Measurements from ENCODE around the gene LPAR1.

Gene LPAR1

GRCh38 chr9:110975969-110976368 is 62.3 kb downstream of the LPAR1 start:
- in situ Hi-C loops (cut with HindIII; ENCODE audit: low sequenced_read_pairs) = no loop called here
- H3K4me3 ChIP-seq (ENCODE audit: low read depth, low read length) = no peak overlapping the region
- no peak for DNase-seq (ENCODE audit: low read depth)
- TF ChIP-seq, protein P1, sequence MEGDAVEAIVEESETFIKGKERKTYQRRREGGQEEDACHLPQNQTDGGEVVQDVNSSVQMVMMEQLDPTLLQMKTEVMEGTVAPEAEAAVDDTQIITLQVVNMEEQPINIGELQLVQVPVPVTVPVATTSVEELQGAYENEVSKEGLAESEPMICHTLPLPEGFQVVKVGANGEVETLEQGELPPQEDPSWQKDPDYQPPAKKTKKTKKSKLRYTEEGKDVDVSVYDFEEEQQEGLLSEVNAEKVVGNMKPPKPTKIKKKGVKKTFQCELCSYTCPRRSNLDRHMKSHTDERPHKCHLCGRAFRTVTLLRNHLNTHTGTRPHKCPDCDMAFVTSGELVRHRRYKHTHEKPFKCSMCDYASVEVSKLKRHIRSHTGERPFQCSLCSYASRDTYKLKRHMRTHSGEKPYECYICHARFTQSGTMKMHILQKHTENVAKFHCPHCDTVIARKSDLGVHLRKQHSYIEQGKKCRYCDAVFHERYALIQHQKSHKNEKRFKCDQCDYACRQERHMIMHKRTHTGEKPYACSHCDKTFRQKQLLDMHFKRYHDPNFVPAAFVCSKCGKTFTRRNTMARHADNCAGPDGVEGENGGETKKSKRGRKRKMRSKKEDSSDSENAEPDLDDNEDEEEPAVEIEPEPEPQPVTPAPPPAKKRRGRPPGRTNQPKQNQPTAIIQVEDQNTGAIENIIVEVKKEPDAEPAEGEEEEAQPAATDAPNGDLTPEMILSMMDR (IDR thresholded peaks at IDR 0.05; ENCODE audit: low read depth, low read length, missing control alignments) = no peak

DNA sequence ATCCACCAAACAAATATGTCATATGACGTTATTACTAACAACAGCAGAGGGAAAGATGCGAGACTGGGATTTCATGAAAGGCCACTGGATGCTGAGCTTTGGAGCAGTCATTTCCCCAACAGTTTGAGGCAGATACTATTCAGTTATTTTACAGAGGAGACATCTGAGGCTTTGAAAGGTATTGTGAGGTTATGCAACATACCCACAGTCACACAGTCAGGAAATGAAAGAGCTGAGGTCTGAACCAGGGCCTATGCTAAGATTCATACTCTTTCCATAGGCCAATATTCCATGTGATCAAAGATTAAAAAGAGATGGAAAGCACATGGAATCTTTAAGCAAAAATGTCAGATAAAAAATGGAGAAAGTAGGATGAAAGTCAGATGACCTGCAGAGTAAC is 63.0 kb downstream of the LPAR1 start:
- H3K4me3 ChIP-seq (ENCODE audit: low read depth, low read length) = no peak overlapping the region
- TF ChIP-seq, protein P1 (IDR thresholded peaks at IDR 0.05; ENCODE audit: low read depth, low read length, missing control alignments) = no peak
- DNase-seq (ENCODE audit: low read depth) = no peak
- in situ Hi-C loops (cut with HindIII; ENCODE audit: low sequenced_read_pairs) = no loop called here

GRCh38 chr9:110971705-110972104 is 66.6 kb downstream of the LPAR1 start:
- TF ChIP-seq, protein P1 (IDR thresholded peaks at IDR 0.05; ENCODE audit: low read depth, low read length, missing control alignments) = no peak
- in situ Hi-C loops (cut with HindIII; ENCODE audit: low sequenced_read_pairs) = no loop called here
- DNase-seq (ENCODE audit: low read depth) = no peak
- no peak overlapping the region for H3K4me3 ChIP-seq (ENCODE audit: low read depth, low read length)

- in situ Hi-C loops (cut with HindIII; ENCODE audit: low sequenced_read_pairs) = no loop called here
- H3K4me3 ChIP-seq (ENCODE audit: low read depth, low read length) = no peak overlapping the region
- TF ChIP-seq, protein P1 (IDR thresholded peaks at IDR 0.05; ENCODE audit: low read depth, low read length, missing control alignments) = no peak
- no peak for DNase-seq (ENCODE audit: low read depth)
Measured at GRCh38 chr9:110971234-110971633, 67.0 kb downstream of the LPAR1 start.

DNA sequence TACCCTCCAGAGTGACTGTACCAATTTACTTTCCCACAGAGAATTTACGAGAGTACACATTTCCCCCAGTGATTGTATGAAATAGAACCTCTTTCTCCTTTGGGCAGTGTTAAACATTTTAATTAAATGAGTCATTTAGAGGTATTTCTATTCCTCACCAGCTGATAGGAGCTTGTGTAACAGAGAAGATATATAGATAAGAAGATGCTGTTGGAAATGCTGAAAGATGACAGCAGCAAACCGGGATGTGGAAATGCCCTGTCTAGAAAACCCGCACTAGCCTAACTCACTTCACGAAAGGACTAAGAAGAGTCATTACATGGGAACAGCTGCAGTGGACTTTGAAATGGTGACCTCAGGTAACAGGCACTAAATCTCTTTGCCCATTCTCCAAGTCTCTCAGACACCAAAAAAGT is 68.3 kb downstream of the LPAR1 start:
- TF ChIP-seq, protein P1 (IDR thresholded peaks at IDR 0.05; ENCODE audit: low read depth, low read length, missing control alignments) = no peak
- no peak overlapping the region for H3K4me3 ChIP-seq (ENCODE audit: low read depth, low read length)
- in situ Hi-C loops (cut with HindIII; ENCODE audit: low sequenced_read_pairs) = no loop called here
- DNase-seq (ENCODE audit: low read depth) = no peak

DNA sequence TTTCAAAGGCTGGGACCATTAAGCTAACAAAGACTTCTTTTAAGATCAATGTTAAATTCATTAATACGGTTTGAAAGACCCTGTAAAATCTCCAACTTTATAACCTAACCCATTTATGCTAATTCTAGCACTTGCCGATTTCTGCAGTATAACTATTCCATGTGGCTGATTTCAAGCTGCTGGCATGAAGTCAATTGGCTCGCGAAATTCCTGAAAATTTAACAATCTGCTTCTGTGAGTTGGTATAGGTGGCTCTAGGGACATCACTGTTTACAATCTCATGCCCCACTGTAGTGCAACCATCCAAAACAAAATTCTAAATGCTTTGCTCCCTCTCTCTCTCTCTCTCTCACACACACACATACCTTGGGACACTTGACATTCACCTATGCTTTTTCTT is 70.2 kb downstream of the LPAR1 start:
- in situ Hi-C loops (cut with HindIII; ENCODE audit: low sequenced_read_pairs) = no loop called here
- no peak overlapping the region for H3K4me3 ChIP-seq (ENCODE audit: low read depth, low read length)
- TF ChIP-seq, protein P1 (IDR thresholded peaks at IDR 0.05; ENCODE audit: low read depth, low read length, missing control alignments) = no peak
- no peak for DNase-seq (ENCODE audit: low read depth)

DNA sequence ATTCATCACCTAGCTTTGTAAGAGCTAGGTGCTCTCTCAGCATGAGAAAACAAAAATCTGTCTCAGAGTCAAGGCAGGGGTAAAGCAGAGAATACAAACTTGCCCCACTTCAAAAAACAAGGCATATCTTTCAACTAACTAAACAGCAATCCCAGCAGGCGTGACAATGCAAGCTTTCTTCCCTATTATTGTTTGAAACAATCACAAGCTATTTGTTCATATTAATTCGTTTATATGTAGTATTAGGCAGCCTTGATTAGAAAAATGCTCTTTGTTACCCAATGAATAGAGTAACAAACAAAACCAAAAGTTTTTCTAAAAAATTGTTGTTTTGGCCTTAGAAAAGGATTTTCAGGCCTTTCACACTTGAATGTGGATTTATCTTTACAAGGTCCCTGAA is 71.1 kb downstream of the LPAR1 start:
- TF ChIP-seq, protein P1 (IDR thresholded peaks at IDR 0.05; ENCODE audit: low read depth, low read length, missing control alignments) = no peak
- no peak for DNase-seq (ENCODE audit: low read depth)
- in situ Hi-C loops (cut with HindIII; ENCODE audit: low sequenced_read_pairs) = no loop called here
- no peak overlapping the region for H3K4me3 ChIP-seq (ENCODE audit: low read depth, low read length)

Data from astrocyte of the cerebellum (primary cell).